HepG2 (cell line): ENCODE results near the gene POLE3. TPM values are rescaled to one million over a fixed set of nuclear protein-coding genes. Genes with fewer than 3 reads are reported as not detected.

ENCODE experiments used
- ARNTL ChIP-seq: sonication (generic); formaldehyde crosslinking; IDR thresholded peaks from 2 replicates; pipeline ENCODE4 v1.4.0; 2020; ENCODE audit warnings: mild to moderate bottlenecking, missing genetic modification reagents
- CC2D1A ChIP-seq: sonication (generic); formaldehyde crosslinking; IDR thresholded peaks from 2 replicates; pipeline ENCODE4 v1.8.1; 2023; ENCODE audit warnings: mild to moderate bottlenecking, missing genetic modification reagents
- KMT2A ChIP-seq: sonication (generic); formaldehyde crosslinking; IDR thresholded peaks from 2 replicates; pipeline ENCODE4 v1.4.0; 2020; ENCODE audit warnings: missing genetic modification reagents
- MED1 ChIP-seq: sonication (generic); formaldehyde crosslinking; IDR thresholded peaks from 2 replicates; pipeline ENCODE4 v1.4.0; 2020; ENCODE audit warnings: missing genetic modification reagents
- TEAD2 ChIP-seq: sonication (generic); formaldehyde crosslinking; IDR thresholded peaks from 2 replicates; pipeline ENCODE4 v1.9.0; 2021; ENCODE audit warnings: missing genetic modification reagents
- TGIF2 ChIP-seq: IDR thresholded peaks from 2 replicates; pipeline ENCODE4 v1.6.1; 2016; ENCODE audit warnings: control low read depth, missing compliant biosample characterization
- TSC22D2 ChIP-seq: sonication (generic); formaldehyde crosslinking; IDR thresholded peaks from 2 replicates; pipeline ENCODE4 v1.5.1; 2020; ENCODE audit warnings: missing genetic modification reagents, mild to moderate bottlenecking, borderline replicate concordance
- ZBTB42 ChIP-seq: sonication (generic); formaldehyde crosslinking; IDR thresholded peaks from 2 replicates; pipeline ENCODE4 v1.5.0; 2020; ENCODE audit warnings: mild to moderate bottlenecking, missing genetic modification reagents
- ZFP36L1 ChIP-seq: sonication (generic); formaldehyde crosslinking; IDR thresholded peaks from 2 replicates; pipeline ENCODE4 v1.8.0; 2022; ENCODE audit warnings: mild to moderate bottlenecking, missing genetic modification reagents, moderate library complexity
- ZNF160 ChIP-seq: sonication (generic); formaldehyde crosslinking; IDR thresholded peaks from 2 replicates; pipeline ENCODE4 v1.8.0; 2022; ENCODE audit warnings: mild to moderate bottlenecking, inconsistent platforms, missing genetic modification reagents
- ZNF780A ChIP-seq: sonication (generic); formaldehyde crosslinking; IDR thresholded peaks from 2 replicates; pipeline ENCODE4 v1.8.0; 2022; ENCODE audit warnings: mild to moderate bottlenecking, missing genetic modification reagents, moderate library complexity
- polyA plus RNA-seq, 8 experiments: library from polyadenylated mRNA; depleted of rRNA in 3 of 8; stranded (reverse) in 7 of 8; unstranded in 1 of 8; fragments of >200 nt; fragmentation: Illumina TruSeq in 4 of 8; extraction: Trizol in 4 of 8; gene quantifications; 2 replicates each; pipeline versions ENCODE4 v1.2.1 to v1.2.3, GENCODE V29; 2011 to 2016; ENCODE audit warnings: low read depth in 4 of 8, missing spikeins in 1 of 8, mixed read lengths in 1 of 8; ENCODE audit not compliant: insufficient read depth in 1 of 8
- total RNA-seq, 5 experiments: library from RNA; depleted of rRNA; stranded (reverse); fragments of >200 nt; fragmentation: Illumina TruSeq; extraction: Trizol; gene quantifications; 2 replicates each; pipeline ENCODE4 v1.2.3, GENCODE V29; 2016; ENCODE audit warnings: low read depth in 1 of 5
- TF ChIP-seq, protein P1 (sequence below): sonication (generic); formaldehyde crosslinking; IDR thresholded peaks from 2 replicates; pipeline ENCODE4 v1.4.0; 2020; ENCODE audit warnings: missing genetic modification reagents
- TF ChIP-seq, protein P2 (sequence below): sonication (generic); formaldehyde crosslinking; IDR thresholded peaks from 2 replicates; pipeline ENCODE4 v1.5.0; 2020; ENCODE audit warnings: missing genetic modification reagents
- TF ChIP-seq, protein P3 (sequence below): sonication (generic); formaldehyde crosslinking; IDR thresholded peaks from 2 replicates; pipeline ENCODE4 v1.4.0; 2020; ENCODE audit warnings: missing genetic modification reagents, mild to moderate bottlenecking, borderline replicate concordance
- TF ChIP-seq, protein P4 (sequence below): sonication (generic); formaldehyde crosslinking; IDR thresholded peaks from 2 replicates; pipeline ENCODE4 v1.5.1; 2020; ENCODE audit warnings: missing genetic modification reagents, mild to moderate bottlenecking, borderline replicate concordance
- TF ChIP-seq, protein P5 (sequence below): sonication (generic); formaldehyde crosslinking; IDR thresholded peaks from 2 replicates; pipeline ENCODE4 v1.4.0; 2020; ENCODE audit warnings: mild to moderate bottlenecking, missing genetic modification reagents, borderline replicate concordance
- TF ChIP-seq, protein P6 (sequence below): sonication (generic); formaldehyde crosslinking; IDR thresholded peaks from 2 replicates; pipeline ENCODE4 v1.8.1; 2023; ENCODE audit warnings: mild to moderate bottlenecking, missing genetic modification reagents

The POLE3 gene
- total and polyA plus RNA-seq, 2 of the 13 experiments (the other 11 are each of a cell fraction or from before 2014, with no cell fraction given), result 36.0 to 77.2 TPM

DNA sequence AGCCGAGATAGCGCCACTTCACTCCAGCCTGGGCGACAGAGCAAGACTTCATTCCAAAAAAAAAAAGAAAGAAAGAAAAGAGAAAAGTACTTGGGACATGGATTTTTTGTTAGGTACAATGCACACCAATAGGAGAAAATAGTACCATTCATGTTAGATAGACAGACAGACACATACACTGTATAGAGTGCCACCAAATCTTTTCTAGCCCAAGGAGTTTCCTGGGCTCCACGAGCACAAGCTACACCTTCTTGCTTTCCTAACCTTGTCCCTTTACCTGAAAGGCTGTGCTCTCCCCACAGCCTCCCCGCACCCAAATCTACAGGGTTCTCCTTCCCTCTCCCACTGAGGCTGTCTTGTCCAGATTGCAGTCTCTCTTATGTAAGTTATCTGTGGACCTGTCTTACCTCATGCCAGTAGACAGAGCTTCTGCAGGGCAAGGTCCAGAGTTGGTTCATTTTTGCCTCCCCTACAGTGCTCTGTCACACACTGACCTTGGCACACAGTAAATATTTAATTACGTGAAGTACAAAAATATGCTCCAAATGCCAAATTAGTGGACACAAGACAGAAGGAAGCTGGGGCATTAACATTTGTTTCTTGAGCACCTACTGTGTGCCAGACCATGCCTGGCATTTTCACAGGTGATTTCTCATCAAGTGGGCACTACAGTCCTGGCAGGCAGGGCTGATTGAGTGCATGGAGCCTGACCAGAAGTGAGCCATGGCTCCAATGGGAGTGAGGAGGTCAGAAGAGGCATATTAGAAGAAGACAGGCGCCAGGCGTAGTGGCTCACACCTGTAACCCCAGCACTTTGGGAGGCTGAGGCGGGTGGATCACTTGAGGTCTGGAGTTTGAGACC is 15.2 kb downstream of the POLE3 start (continued):
- TF ChIP-seq, protein P1, sequence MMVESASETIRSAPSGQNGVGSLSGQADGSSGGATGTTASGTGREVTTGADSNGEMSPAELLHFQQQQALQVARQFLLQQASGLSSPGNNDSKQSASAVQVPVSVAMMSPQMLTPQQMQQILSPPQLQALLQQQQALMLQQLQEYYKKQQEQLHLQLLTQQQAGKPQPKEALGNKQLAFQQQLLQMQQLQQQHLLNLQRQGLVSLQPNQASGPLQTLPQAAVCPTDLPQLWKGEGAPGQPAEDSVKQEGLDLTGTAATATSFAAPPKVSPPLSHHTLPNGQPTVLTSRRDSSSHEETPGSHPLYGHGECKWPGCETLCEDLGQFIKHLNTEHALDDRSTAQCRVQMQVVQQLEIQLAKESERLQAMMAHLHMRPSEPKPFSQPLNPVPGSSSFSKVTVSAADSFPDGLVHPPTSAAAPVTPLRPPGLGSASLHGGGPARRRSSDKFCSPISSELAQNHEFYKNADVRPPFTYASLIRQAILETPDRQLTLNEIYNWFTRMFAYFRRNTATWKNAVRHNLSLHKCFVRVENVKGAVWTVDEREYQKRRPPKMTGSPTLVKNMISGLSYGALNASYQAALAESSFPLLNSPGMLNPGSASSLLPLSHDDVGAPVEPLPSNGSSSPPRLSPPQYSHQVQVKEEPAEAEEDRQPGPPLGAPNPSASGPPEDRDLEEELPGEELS (CRISPR knock-in tag), result peak; percentile 84
- TF ChIP-seq CC2D1A (CRISPR knock-in tag) (0 out of 2 replicates have a peak, but pooled peaks have one; percentile 77), TGIF2 (CRISPR knock-in tag) (peak; percentile 72; the same call in 1 of the 2 replicates), ZNF780A (no peak), TEAD2 (CRISPR knock-in tag) (no peak), ZNF160 (0 out of 2 replicates have a peak, but pooled peaks have one; percentile 27), ARNTL (CRISPR knock-in tag) (peak; percentile 77), TSC22D2 (CRISPR knock-in tag) (no peak), ZBTB42 (CRISPR knock-in tag) (no peak), MED1 (CRISPR knock-in tag) (peak; percentile 95), ZFP36L1 (peak; percentile 69; the same call in 1 of the 2 replicates), KMT2A (CRISPR knock-in tag) (no peak)
- TF ChIP-seq, protein P2, sequence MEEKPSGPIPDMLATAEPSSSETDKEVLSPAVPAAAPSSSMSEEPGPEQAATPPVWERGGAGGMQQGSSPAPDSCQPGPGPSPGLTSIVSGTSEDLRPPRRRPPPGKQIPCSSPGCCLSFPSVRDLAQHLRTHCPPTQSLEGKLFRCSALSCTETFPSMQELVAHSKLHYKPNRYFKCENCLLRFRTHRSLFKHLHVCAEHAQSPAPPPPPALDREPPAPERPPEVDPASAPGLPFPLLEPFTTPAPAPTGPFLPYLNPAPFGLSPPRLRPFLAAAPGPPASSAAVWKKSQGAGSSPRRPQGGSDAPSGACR, result peak; percentile 29; the same call in 1 of the 2 replicates
- TF ChIP-seq, protein P3, sequence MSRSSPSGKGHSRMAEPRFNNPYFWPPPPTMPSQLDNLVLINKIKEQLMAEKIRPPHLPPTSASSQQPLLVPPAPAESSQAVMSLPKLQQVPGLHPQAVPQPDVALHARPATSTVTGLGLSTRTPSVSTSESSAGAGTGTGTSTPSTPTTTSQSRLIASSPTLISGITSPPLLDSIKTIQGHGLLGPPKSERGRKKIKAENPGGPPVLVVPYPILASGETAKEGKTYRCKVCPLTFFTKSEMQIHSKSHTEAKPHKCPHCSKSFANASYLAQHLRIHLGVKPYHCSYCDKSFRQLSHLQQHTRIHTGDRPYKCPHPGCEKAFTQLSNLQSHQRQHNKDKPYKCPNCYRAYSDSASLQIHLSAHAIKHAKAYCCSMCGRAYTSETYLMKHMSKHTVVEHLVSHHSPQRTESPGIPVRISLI (CRISPR knock-in tag), result peak; percentile 71
- TF ChIP-seq, protein P4, sequence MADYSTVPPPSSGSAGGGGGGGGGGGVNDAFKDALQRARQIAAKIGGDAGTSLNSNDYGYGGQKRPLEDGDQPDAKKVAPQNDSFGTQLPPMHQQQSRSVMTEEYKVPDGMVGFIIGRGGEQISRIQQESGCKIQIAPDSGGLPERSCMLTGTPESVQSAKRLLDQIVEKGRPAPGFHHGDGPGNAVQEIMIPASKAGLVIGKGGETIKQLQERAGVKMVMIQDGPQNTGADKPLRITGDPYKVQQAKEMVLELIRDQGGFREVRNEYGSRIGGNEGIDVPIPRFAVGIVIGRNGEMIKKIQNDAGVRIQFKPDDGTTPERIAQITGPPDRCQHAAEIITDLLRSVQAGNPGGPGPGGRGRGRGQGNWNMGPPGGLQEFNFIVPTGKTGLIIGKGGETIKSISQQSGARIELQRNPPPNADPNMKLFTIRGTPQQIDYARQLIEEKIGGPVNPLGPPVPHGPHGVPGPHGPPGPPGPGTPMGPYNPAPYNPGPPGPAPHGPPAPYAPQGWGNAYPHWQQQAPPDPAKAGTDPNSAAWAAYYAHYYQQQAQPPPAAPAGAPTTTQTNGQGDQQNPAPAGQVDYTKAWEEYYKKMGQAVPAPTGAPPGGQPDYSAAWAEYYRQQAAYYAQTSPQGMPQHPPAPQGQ (CRISPR knock-in tag), result no peak
- TF ChIP-seq, protein P5, sequence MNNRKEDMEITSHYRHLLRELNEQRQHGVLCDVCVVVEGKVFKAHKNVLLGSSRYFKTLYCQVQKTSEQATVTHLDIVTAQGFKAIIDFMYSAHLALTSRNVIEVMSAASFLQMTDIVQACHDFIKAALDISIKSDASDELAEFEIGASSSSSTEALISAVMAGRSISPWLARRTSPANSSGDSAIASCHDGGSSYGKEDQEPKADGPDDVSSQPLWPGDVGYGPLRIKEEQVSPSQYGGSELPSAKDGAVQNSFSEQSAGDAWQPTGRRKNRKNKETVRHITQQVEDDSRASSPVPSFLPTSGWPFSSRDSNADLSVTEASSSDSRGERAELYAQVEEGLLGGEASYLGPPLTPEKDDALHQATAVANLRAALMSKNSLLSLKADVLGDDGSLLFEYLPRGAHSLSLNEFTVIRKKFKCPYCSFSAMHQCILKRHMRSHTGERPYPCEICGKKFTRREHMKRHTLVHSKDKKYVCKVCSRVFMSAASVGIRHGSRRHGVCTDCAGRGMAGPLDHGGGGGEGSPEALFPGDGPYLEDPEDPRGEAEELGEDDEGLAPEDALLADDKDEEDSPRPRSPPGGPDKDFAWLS (CRISPR knock-in tag), result no peak
- TF ChIP-seq, protein P6, sequence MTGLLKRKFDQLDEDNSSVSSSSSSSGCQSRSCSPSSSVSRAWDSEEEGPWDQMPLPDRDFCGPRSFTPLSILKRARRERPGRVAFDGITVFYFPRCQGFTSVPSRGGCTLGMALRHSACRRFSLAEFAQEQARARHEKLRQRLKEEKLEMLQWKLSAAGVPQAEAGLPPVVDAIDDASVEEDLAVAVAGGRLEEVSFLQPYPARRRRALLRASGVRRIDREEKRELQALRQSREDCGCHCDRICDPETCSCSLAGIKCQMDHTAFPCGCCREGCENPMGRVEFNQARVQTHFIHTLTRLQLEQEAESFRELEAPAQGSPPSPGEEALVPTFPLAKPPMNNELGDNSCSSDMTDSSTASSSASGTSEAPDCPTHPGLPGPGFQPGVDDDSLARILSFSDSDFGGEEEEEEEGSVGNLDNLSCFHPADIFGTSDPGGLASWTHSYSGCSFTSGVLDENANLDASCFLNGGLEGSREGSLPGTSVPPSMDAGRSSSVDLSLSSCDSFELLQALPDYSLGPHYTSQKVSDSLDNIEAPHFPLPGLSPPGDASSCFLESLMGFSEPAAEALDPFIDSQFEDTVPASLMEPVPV, result no peak
